Measurements from ENCODE around the gene PRSS2.
"Not testable (repeated sequence)": the region's sequence is repeated elsewhere in the genome, so short reads cannot be mapped to it uniquely, and the experiment has no call there.

PRSS2 gene

DNA sequence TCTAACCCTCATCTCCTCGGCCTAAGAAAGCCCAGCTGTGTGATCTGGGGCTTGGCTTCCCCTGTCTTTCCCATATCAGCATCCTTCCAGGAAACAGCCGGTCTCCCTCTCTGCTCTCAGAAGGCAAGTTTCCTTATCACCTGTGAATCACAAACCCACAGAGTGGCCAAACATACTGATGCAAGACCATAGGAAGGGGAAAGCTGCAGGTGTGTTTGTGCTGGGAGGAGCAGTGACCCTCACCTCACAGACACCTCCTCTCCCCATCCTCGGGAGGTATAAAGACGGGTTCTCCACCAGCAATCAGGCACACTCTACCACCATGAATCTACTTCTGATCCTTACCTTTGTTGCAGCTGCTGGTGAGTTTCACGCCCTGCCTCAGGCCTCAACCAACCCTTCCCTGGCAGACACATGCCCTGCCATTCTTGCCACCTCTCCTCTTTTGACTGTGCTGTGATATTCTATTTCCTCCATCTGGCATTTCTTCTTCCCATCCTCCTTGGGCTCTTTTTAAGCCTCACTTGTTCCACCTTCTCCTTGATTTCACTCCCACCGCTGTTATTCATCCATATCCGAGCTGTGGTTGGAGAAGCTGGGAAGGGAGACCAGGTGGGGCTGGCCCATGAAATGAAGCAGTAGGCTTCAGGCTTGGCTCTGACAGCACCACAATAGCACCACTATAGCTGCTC lies at the start of gene PRSS2:
PRSS2 (plus strand) TSS at position 310 of the 692 bp plus-strand sequence; CDS start at position 323, 13 bp downstream.
- DNase-seq, result no peak

- DNase-seq, result no peak
Measured at GRCh38 chr7:142720986-142721385, 49.8 kb upstream of the PRSS2 start.

- no peak for DNase-seq
Measured at GRCh38 chr7:142722248-142722794, 48.4 kb upstream of the PRSS2 start.

GRCh38 chr7:142733271-142733670 lies 37.5 kb upstream of the PRSS2 start:
- DNase-seq, result no peak

DNA sequence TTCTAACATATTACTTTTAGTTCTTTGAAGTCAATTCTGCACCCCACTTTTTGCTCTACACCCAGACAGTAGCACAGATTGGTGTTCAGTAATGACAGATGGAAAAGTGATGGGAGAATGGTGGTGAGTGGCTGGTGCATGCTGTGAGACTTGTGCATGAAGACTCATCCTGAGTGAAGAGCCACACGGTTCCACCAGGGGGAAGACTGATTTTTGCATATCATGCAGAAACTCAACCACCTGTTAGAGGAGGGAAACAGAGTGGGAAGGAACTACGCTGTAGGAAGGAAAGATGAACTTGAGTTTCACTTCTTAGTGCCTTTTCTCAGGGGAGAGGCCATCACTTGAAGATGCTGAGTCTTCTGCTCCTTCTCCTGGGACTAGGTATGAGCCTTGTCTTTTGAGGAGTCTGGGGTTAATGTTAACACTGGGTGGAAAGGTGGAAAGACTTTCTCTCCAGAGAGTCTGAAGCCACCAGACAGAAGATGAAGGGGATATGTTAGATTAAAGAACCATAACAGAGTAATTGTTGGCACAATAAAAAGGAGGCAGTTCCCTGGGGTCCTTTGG lies 30.8 kb upstream of the PRSS2 start:
- DNase-seq, result peak; percentile 5

GRCh38 chr7:142740786-142741185 lies 30.0 kb upstream of the PRSS2 start:
- DNase-seq, result no peak

DNA sequence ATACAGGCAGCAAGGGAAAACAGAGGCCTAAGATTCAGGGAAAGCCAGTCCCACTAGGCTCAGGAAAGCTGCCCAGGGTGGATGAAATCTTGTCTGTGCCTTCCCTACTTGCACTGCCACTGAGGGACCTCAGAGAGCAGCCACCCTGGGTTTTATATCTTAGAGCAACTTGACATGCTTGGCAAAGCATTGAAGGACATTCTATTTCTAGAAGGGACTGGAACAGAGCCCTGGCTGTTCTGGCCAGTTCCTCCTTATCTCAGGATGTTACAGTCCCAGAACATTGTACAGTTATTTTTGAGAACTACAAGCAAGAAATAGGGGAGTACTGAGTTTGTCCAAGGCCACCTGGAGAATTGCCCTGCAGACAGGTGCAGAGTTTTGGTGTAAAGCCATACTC lies 28.8 kb upstream of the PRSS2 start:
- DNase-seq, result not testable (repeated sequence)

DNA sequence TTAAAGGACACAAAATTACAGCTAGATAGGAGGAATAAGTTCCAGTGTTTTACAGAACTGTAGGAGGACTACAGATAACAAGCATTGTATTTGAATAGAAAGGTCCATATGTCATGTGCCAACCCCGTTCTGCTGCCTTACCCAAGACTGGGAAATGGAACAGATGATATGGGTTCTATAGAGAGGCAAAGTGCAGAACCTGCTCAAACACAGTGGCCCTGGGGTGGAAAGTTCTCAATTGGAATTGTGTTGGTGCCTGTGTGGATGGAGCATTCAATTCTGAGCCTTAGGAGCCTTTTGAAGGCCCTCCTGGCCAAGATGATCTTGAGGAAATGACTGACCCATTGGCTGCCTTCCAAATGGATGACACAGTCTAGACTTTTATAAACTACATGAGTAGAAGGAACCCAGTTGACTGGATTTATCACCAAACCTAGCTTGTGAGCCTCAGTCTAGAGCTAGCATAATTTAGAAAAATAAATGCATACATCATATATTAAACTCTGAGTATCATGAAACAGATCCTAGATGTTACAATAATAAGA lies 25.6 kb upstream of the PRSS2 start:
- DNase-seq, result no peak

DNA sequence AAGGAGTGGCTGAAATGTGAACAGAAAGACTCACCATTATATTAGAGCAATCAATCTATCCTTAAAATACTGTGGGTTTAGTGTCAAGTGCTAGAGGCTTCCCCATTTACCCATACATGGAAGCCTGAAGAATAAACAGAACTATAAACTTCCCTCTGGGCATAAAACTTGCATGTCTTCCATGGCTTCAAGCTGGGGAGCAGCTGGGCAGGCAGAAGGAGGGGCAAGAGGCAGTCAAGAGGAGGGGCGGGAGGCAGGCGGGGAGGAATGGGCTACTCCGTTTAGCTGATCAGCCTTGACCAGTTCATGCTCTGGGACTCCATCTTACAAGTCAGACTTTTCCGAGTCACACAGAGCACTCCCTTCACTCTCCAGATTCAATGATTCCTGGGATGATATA lies 25.0 kb upstream of the PRSS2 start:
- no peak for DNase-seq

GRCh38 chr7:142746264-142746663 lies 24.5 kb upstream of the PRSS2 start:
- DNase-seq, result no peak

DNA sequence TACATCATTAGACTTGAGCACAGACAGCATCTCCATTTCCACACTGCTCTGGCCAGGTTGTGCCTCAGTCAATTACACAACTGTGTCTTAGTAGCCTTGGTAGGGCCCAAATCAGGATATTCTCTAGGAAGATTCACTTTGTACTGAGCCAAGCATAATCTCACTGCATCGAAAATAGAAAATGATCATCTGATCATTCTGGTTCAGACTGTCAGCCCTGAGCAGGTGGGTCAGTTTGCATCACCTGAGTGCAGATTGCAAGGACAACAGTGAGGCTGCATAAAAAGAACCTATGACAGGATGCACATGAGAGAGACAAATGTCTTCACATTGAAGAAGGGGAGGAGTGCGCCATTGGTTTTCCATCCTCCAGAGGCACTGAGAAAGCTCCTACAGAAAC lies 22.4 kb upstream of the PRSS2 start:
- DNase-seq, result not testable (repeated sequence)

DNA sequence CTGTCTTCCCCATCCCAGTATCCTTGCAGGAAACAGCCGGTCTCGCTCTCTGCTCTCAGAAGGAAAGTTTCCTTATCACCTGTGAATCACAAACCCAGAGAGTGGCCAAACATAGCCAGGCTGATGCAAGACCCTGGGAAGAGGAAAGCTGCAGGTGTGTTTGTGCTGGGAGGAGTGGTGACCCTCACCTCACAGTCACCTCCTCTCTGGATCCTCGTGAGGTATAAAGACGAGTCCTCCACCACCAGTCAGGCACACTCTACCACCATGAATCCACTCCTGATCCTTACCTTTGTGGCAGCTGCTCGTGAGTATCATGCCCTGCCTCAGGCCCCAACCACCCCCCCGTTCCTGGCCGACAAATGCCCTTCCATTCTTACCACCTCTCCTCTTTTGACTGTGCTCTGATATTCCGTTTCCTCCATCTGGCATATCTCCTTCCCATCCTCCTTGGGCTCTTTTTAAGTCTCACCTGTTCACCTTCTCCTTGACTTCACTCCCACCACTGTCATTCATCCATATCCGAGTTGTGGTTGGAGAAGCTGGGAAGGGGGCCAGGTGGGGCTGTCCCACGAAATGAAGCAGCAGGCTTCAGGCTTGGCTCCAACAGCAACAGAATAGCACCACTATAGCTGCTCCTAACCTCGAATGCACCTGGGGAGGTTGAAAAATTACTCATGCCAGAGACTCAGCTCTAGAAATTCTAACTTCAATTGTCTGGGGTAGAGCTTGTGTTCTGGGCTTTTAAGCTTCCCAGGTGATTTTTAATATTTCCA lies 21.4 kb upstream of the PRSS2 start, which contains the start of gene PRSS1:
PRSS1 (plus strand) TSS at position 255 of the 776 bp plus-strand sequence; CDS start at position 268, 13 bp downstream.
- no peak for DNase-seq

- DNase-seq, result no peak
Measured at GRCh38 chr7:142750321-142750938, 20.3 kb upstream of the PRSS2 start.

DNA sequence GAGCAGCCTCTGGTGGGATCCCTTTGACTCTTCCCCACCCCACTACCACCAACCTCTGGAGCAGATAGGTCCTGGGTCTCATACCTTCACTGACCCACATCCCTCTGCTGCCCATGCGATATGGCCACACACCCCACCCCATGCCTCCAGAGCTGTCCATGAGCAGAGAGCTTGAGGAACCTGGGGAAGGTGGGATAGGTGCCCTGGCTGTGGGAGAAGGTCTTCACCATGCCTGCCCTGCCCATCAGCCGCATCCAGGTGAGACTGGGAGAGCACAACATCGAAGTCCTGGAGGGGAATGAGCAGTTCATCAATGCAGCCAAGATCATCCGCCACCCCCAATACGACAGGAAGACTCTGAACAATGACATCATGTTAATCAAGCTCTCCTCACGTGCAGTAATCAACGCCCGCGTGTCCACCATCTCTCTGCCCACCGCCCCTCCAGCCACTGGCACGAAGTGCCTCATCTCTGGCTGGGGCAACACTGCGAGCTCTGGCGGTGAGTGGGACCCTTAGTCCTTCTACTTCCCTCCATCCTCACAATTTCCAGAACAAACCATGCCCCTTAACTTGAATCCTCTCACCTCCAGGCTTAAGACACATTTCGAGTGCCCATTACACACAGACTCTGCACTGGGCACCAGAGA lies 19.1 kb upstream of the PRSS2 start:
- DNase-seq, result not testable (repeated sequence)

DNA sequence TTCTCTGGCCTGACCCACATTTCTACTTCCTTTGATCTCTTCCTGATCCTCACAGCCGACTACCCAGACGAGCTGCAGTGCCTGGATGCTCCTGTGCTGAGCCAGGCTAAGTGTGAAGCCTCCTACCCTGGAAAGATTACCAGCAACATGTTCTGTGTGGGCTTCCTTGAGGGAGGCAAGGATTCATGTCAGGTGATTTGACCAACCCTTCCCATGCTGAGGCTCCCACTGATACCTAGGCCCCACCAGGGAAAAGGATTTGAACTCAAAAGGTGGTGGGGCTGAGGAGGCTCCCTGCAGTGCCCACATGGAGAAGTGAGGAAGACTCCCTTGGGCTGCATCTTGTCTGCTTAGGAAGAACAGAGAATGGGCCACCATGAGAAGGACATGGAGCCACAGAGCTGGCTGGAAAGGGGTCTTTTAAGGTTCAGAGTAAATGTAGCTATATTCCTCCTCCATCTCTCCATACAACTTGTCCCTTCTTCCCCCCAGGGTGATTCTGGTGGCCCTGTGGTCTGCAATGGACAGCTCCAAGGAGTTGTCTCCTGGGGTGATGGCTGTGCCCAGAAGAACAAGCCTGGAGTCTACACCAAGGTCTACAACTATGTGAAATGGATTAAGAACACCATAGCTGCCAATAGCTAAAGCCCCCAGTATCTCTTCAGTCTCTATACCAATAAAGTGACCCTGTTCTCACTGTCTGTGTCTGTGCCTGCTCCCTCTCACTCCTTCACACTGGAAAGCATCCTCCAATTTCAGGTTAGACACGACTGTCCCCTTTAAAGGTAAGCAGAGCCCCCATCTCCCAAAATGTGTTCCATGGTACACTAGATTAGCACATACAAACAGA lies 18.2 kb upstream of the PRSS2 start:
- no peak for DNase-seq

GRCh38 chr7:142753366-142753765 lies 17.4 kb upstream of the PRSS2 start:
- DNase-seq, result no peak

GRCh38 chr7:142753925-142754491 lies 16.8 kb upstream of the PRSS2 start:
- DNase-seq, result not testable (repeated sequence)

DNA sequence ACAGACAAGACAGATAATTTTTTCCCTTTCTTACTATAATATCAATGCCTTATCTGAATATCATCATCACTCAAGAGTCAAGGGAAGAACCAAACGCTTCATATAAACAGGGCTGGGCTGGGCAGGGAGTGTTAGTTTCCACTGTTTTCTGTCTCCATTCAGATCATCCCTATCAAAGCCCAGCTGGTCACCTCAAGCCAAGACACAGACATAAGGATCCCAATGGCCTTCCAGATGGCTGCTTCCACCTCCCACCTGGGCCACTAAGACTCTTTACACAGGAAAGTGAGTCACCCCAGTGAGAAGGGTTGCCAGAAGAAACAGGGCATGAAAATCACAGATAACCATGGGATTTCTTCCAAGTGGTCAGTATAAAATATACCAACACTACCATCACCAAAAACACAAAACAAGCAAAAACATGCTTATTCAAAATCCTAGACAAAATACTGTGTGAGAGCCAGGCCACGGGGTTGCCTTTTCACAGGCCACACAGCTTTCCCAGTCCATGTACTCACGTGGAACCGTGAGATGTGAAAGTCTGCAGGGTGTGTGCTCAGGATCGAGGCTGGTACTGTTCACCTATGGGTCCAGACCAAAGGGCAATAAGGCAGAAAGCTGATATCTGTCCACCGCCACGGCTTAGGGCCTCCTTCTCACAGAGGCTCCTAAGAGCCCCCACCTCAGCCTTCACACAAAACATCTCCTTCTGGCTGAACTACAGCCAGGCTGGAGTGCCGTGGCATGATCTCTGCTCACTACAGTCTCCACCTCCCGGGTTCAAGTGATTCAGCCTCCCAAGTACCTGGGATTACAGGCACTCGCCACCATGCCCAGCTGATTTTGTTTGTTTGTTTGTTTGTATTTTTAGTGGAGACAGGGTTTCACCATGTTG lies 15.8 kb upstream of the PRSS2 start:
- no peak for DNase-seq

DNA sequence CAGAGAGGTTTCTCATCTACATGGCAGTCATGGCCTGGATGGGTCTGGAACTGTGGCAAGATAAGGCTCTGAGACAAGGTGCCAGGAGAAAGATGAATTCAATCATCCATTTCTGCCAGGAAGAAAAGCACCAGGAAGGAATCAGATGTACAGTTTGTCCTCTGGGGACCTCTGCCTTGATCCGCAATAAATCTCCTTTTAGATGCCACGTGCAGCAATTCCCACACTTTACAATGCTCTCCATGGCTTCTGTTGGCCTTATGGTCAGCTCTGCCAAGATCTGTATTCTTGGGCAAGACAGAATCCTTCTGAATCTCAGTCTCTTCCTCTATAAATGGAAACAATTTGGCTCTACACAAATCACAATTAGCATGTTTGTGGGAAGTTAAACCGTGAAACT lies 12.5 kb upstream of the PRSS2 start:
- not testable (repeated sequence) for DNase-seq

DNA sequence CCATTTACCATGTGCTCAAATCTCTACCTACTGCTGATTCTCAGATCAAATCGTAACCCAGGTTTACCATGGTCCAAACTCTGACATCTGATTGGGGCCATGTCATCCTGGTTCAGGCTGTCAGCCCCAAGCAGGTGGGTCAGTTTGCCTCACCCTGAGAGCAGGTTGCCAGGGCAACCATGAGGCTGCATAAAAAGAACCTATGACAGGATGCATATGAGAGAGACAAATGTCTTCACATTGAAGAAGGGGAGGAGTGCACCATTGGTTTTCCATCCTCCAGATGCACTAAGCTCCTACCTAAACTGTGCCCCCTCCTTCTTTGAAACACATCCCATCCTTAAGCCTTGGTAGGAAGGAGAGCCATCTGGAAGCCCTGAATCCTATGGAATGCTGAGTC lies 11.3 kb upstream of the PRSS2 start:
- DNase-seq, result no peak

Measured in stimulated activated CD4-positive, alpha-beta T cell treated with anti-CD3 and anti-CD28 coated beads, Interleukin-15, amount 100 ng/mL, for 24 hours (primary cell).